ENCODE results near the gene CLNK. TPM values are rescaled to one million over a fixed set of nuclear protein-coding genes. Genes with fewer than 3 reads are reported as not detected.

CLNK gene
- total and polyA plus RNA-seq, 2 of the 13 experiments (the other 11 are each of a cell fraction or from before 2014, with no cell fraction given), result not detected

DNA sequence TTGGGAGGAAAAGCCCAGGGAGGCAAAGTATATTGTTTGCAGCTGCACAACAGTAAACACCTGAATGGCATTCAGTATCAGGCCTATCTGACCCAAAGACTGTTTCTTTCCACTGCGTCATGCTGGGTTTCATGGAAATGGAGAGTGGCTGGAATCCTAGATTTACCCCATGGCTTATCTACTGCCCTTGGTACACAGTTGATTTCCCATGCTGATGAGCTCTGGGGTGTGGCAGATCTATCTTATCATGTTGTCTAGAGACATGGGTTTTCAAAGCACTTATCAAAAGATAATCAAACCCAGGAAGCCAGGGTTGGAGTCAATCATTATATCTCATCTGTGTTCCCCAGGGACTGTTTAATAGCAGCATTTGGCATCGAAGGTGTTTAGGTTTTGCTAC, 72.1 kb downstream of the CLNK start (continued):
- TF ChIP-seq NONO (IDR thresholded peaks at IDR 0.05) (no peak), NONO (CRISPR knock-in tag; conservative IDR thresholded peaks at IDR 0.05) (no peak), TCF7L2 (IDR thresholded peaks at IDR 0.05; ENCODE audit: low read depth, low read length) (no peak), HINFP (CRISPR knock-in tag; IDR thresholded peaks at IDR 0.05; ENCODE audit: low read depth) (no peak), GFI1 (CRISPR knock-in tag; IDR thresholded peaks at IDR 0.05; ENCODE audit: borderline replicate concordance) (no peak), TCF7 (IDR thresholded peaks at IDR 0.05; ENCODE audit: low read depth) (no peak), NFATC3 (CRISPR knock-in tag; IDR thresholded peaks at IDR 0.05) (no peak), ZNF556 (CRISPR knock-in tag; IDR thresholded peaks at IDR 0.05; ENCODE audit: borderline replicate concordance) (no peak), ZNF460 (CRISPR knock-in tag; IDR thresholded peaks at IDR 0.05; ENCODE audit: borderline replicate concordance) (no peak), CHD2 (IDR thresholded peaks at IDR 0.05; ENCODE audit: low read depth, low read length) (no peak), AGO1 (IDR thresholded peaks at IDR 0.05; ENCODE audit: low read depth, low read length, poor library complexity, severe bottlenecking) (no peak)

- DNase-seq (ENCODE audit: low spot score), result no peak
- H3K36me3 ChIP-seq (replicated peaks in 1 of 2; ENCODE audit: control insufficient read depth in 1 of 2, insufficient read depth in 2 of 2, low read length in 2 of 2), result no peaks in the 10 kb centered on the region
- in situ Hi-C loops (cut with HindIII; ENCODE audit: extremely low pct_ligation_motif_present, low pct_unique_long_range_greater_than_20kb), result no loop called here
- BruUV-seq (replicated peaks), result no TSS peak
- no peak overlapping the region for H3K9ac ChIP-seq (ENCODE audit: insufficient read depth, low read depth, low read length)
- H4K20me1 ChIP-seq (ENCODE audit: insufficient read depth, low read length), result no peaks in the 10 kb centered on the region
- no peak overlapping the region for H3K4me2 ChIP-seq (ENCODE audit: low read depth, low read length)
- FAIRE-seq, result no peak
- intact Hi-C loops (cut with micrococcal nuclease; ENCODE audit: unreplicated experiment), result no loop called here
- 0% methylated on average over 3 of the region's 3 CpGs for WGBS (ENCODE audit: low lambda C conversion rate)
- POLR2A ChIA-PET, result no interaction called here
- no peak overlapping the region for H2AFZ ChIP-seq (ENCODE audit: low read length)
- TF ChIP-seq ZNF841 (CRISPR knock-in tag; IDR thresholded peaks at IDR 0.05; ENCODE audit: borderline replicate concordance) (no peak), FOSL2 (CRISPR knock-in tag; IDR thresholded peaks at IDR 0.05) (peak; percentile 59)
- CTCF ChIA-PET (ENCODE audit: low intra/inter-chr PET ratio, low total read pairs), result no interaction called here
- H3K27ac ChIP-seq (ENCODE audit: extremely low read length, insufficient read depth, low read length), result no peak overlapping the region
- H3K79me2 ChIP-seq (ENCODE audit: insufficient read depth, low read length), result no peaks in the 10 kb centered on the region
- ATAC-seq, result peak; percentile 42; the same call in 1 of the 3 replicates
- H3K9me3 ChIP-seq (ENCODE audit: low read length), result no peaks in the 10 kb centered on the region
- H3K4me3 ChIP-seq (replicated peaks in 1 of 3; ENCODE audit: insufficient read depth in 1 of 3, low read depth in 2 of 3, low read length in 3 of 3), result no peak overlapping the region
- H3K4me1 ChIP-seq (ENCODE audit: insufficient read depth, low read length), result no peaks in the 10 kb centered on the region
- H3K27me3 ChIP-seq (ENCODE audit: control insufficient read depth in 1 of 2, insufficient read depth in 2 of 2, low read length in 2 of 2), result no peaks in the 10 kb centered on the region
Measured at GRCh38 chr4:10611673-10612072, 72.9 kb downstream of the CLNK start.
